MM.1S (cell line): ENCODE data around the gene TNPO2.
"Not testable (repeated sequence)": the region's sequence is repeated elsewhere in the genome, so short reads cannot be mapped to it uniquely, and the experiment has no call there.

Experiments
- DNase-seq: peaks from one replicate; pipeline ENCODE4 v3.0.0-alpha.2; 2015
- H2AFZ ChIP-seq: fragments of 300-600 bp; sonication (generic); 2 replicates; pipeline ENCODE4 v1.6.0; 2016; ENCODE audit warnings: antibody characterized with exemption, low read length
- H3F3A ChIP-seq: fragments of 300-600 bp; sonication (generic); 2 replicates; pipeline ENCODE4 v1.6.1; 2016; ENCODE audit warnings: mild to moderate bottlenecking, antibody characterized with exemption, low read length, moderate library complexity, mixed read lengths; ENCODE audit not compliant: insufficient read depth
- H3K27ac ChIP-seq: fragments of 300-600 bp; sonication (generic); 2 replicates; pipeline ENCODE4 v1.5.1; 2016; ENCODE audit warnings: mild to moderate bottlenecking, low read length
- H3K27me3 ChIP-seq: fragments of 300-600 bp; sonication (generic); replicated peaks from 2 replicates; pipeline ENCODE4 v1.6.0; 2016; ENCODE audit warnings: low read length; ENCODE audit not compliant: insufficient read depth
- H3K36me3 ChIP-seq: fragments of 300-600 bp; sonication (generic); replicated peaks from 2 replicates; pipeline ENCODE4 v1.6.1; 2016; ENCODE audit warnings: mild to moderate bottlenecking, low read length, mixed read lengths; ENCODE audit not compliant: insufficient read depth
- H3K4me1 ChIP-seq: fragments of 300-600 bp; sonication (generic); 2 replicates; pipeline ENCODE4 v1.6.1; 2016; ENCODE audit warnings: low read length, mixed read lengths
- H3K4me2 ChIP-seq: fragments of 300-600 bp; sonication (generic); 2 replicates; pipeline ENCODE4 v1.6.0; 2016; ENCODE audit warnings: low read depth, low read length
- H3K4me3 ChIP-seq: fragments of 300-600 bp; sonication (generic); 2 replicates; pipeline ENCODE4 v1.5.1; 2016; ENCODE audit warnings: low read length, mixed read lengths
- H3K79me2 ChIP-seq: fragments of 300-600 bp; sonication (generic); 2 replicates; pipeline ENCODE4 v1.6.1; 2016; ENCODE audit warnings: mixed run types, low read length, mixed read lengths
- H3K9ac ChIP-seq: fragments of 300-600 bp; sonication (generic); 2 replicates; pipeline ENCODE4 v1.6.1; 2016; ENCODE audit warnings: low read length, mixed read lengths
- H3K9me2 ChIP-seq: fragments of 300-600 bp; sonication (generic); replicated peaks from 2 replicates; pipeline ENCODE4 v1.6.1; 2016; ENCODE audit warnings: mild to moderate bottlenecking, low read length, mixed read lengths; ENCODE audit not compliant: insufficient read depth
- H3K9me3 ChIP-seq: fragments of 300-600 bp; sonication (generic); replicated peaks from 2 replicates; pipeline ENCODE4 v1.6.1; 2016; ENCODE audit warnings: mild to moderate bottlenecking, low read length, mixed read lengths; ENCODE audit not compliant: insufficient read depth
- H4K20me1 ChIP-seq: fragments of 300-600 bp; sonication (generic); 2 replicates; pipeline ENCODE4 v1.6.1; 2016; ENCODE audit warnings: mild to moderate bottlenecking, low read length, moderate library complexity, mixed read lengths; ENCODE audit not compliant: insufficient read depth
- CTCF ChIP-seq: fragments of 300-600 bp; sonication (generic); IDR thresholded peaks from 2 replicates; pipeline ENCODE4 v1.5.1; 2016; ENCODE audit warnings: antibody characterized with exemption, low read length, mixed read lengths
- EZH2 ChIP-seq: fragments of 300-600 bp; sonication (generic); optimal IDR thresholded peaks from 2 replicates; pipeline ENCODE3; 2017; ENCODE audit warnings: low read depth, mild to moderate bottlenecking, antibody characterized with exemption, low read length, mixed read lengths
- EZH2phosphoT487 ChIP-seq: fragments of 300-600 bp; sonication (generic); IDR thresholded peaks from 2 replicates; pipeline ENCODE4 v1.6.1; 2018; ENCODE audit warnings: antibody characterized with exemption, low read length

Gene TNPO2

GRCh38 chr19:12715102-12715501, 8.6 kb downstream of the TNPO2 start:
- Histone ChIP-seq H3K9ac (no peak overlapping the region), H3K36me3 (peaks cover 16% of the 10 kb centered on the region), H3K9me3 (no peaks in the 10 kb centered on the region), H3K4me1 (no peaks in the 10 kb centered on the region), H2AFZ (no peak overlapping the region), H3K79me2 (peaks cover 52% of the 10 kb centered on the region), H3K27me3 (no peaks in the 10 kb centered on the region), H3K4me2 (no peak overlapping the region), H4K20me1 (no peaks in the 10 kb centered on the region), H3K27ac (no peak overlapping the region), H3K4me3 (no peak overlapping the region), H3F3A (no peaks in the 10 kb centered on the region), H3K9me2 (no peaks in the 10 kb centered on the region)
- TF ChIP-seq EZH2 = no peak
- no peak for TF ChIP-seq CTCF
- no peak for TF ChIP-seq EZH2phosphoT487
- DNase-seq = no peak

GRCh38 chr19:12713304-12713703, 10.4 kb downstream of the TNPO2 start:
- H3K9me3 ChIP-seq, H3K4me1 ChIP-seq, H3K4me3 ChIP-seq, DNase-seq, H3K27ac ChIP-seq, H4K20me1 ChIP-seq, H3K4me2 ChIP-seq, H3F3A ChIP-seq, H3K9me2 ChIP-seq, H2AFZ ChIP-seq, H3K9ac ChIP-seq, H3K27me3 ChIP-seq: not testable (repeated sequence)
- H3K79me2 ChIP-seq = peaks cover 34% of the 10 kb centered on the region
- H3K36me3 ChIP-seq = peaks cover 14% of the 10 kb centered on the region

- H3K4me1 ChIP-seq, H2AFZ ChIP-seq, DNase-seq, H3K9ac ChIP-seq, H3K27ac ChIP-seq, H3K4me3 ChIP-seq, H4K20me1 ChIP-seq, H3F3A ChIP-seq, H3K9me3 ChIP-seq, H3K4me2 ChIP-seq, H3K9me2 ChIP-seq, H3K27me3 ChIP-seq: not testable (repeated sequence)
- H3K79me2 ChIP-seq = peaks cover 25% of the 10 kb centered on the region
- peaks cover 14% of the 10 kb centered on the region for H3K36me3 ChIP-seq
Observed at GRCh38 chr19:12712077-12712476, 11.7 kb downstream of the TNPO2 start.

- TF ChIP-seq EZH2phosphoT487 = no peak
- TF ChIP-seq CTCF = no peak
- TF ChIP-seq EZH2 = no peak
- DNase-seq = no peak
- Histone ChIP-seq H3K9me3 (no peaks in the 10 kb centered on the region), H3K4me2 (no peak overlapping the region), H2AFZ (no peak overlapping the region), H3K9ac (no peak overlapping the region), H3K4me1 (no peaks in the 10 kb centered on the region), H3K4me3 (no peak overlapping the region), H3K27ac (no peak overlapping the region), H4K20me1 (no peaks in the 10 kb centered on the region), H3K9me2 (no peaks in the 10 kb centered on the region), H3F3A (no peaks in the 10 kb centered on the region), H3K36me3 (peaks cover 14% of the 10 kb centered on the region), H3K79me2 (peaks cover 17% of the 10 kb centered on the region), H3K27me3 (no peaks in the 10 kb centered on the region)
Observed at GRCh38 chr19:12711187-12711586, 12.5 kb downstream of the TNPO2 start.
